Skeletal muscle tissue (tissue), 4 donors: ENCODE data around the gene MARK4. TPM values are rescaled to one million over a fixed set of nuclear protein-coding genes. Genes with fewer than 3 reads are reported as not detected.
"Not testable (repeated sequence)": the region's sequence is repeated elsewhere in the genome, so short reads cannot be mapped to it uniquely, and the experiment has no call there.

Source experiments
- H3K27ac ChIP-seq: one replicate; pipeline ENCODE4 v1.7.0; 2013; ENCODE audit warnings: mild to moderate bottlenecking, low read depth, low read length, inconsistent platforms
- H3K27me3 ChIP-seq, 3 donors: one replicate each; pipeline ENCODE4 v1.7.0; 2013; ENCODE audit warnings: low read length in 3 of 3; ENCODE audit not compliant: control insufficient read depth in 3 of 3, insufficient read depth in 3 of 3
- H3K36me3 ChIP-seq, 3 donors: one replicate each; pipeline ENCODE4 v1.7.0; 2013; ENCODE audit warnings: low read length in 3 of 3; ENCODE audit not compliant: control insufficient read depth in 3 of 3, insufficient read depth in 3 of 3
- H3K4me1 ChIP-seq, 3 donors: one replicate each; pipeline ENCODE4 v1.7.0; 2013; ENCODE audit warnings: low read length in 3 of 3, mild to moderate bottlenecking in 3 of 3; ENCODE audit not compliant: control insufficient read depth in 3 of 3, insufficient read depth in 3 of 3
- H3K4me3 ChIP-seq, 3 donors: one replicate each; pipeline ENCODE4 v1.7.0; 2013; ENCODE audit warnings: low read length in 3 of 3
- H3K9ac ChIP-seq, 3 donors: one replicate each; pipeline ENCODE4 v1.7.0; 2013; ENCODE audit warnings: low read length in 3 of 3, mild to moderate bottlenecking in 3 of 3, moderate library complexity in 2 of 3, low read depth in 1 of 3
- H3K9me3 ChIP-seq, 3 donors: one replicate each; pipeline ENCODE4 v1.7.0; 2013; ENCODE audit warnings: low read length in 3 of 3; ENCODE audit not compliant: control insufficient read depth in 3 of 3
- total RNA-seq: library from RNA; depleted of rRNA; stranded (reverse); fragments of >200 nt; gene quantifications from one replicate; pipeline ENCODE4 v1.2.3, GENCODE V29; 2014
- donor health status: Osteomylitis.

MARK4 gene
- total RNA-seq, 1 donor from 2014 or later: 15.7 TPM

GRCh38 chr19:45269939-45270338, 18.9 kb downstream of the MARK4 start:
- not testable (repeated sequence) for H3K9ac ChIP-seq, H3K27ac ChIP-seq, H3K27me3 ChIP-seq, H3K4me1 ChIP-seq, H3K4me3 ChIP-seq, H3K9me3 ChIP-seq
- H3K36me3 ChIP-seq: peaks cover 16 to 23% (median 17%) of the 10 kb centered on the region in 3 donors

GRCh38 chr19:45271098-45271734, 20.1 kb downstream of the MARK4 start:
- peaks cover 20 to 27% (median 22%) of the 10 kb centered on the region in 3 donors for H3K36me3 ChIP-seq
- no peak overlapping the region for H3K4me3 ChIP-seq
- no peak overlapping the region for H3K9ac ChIP-seq
- H3K4me1 ChIP-seq: no peaks in the 10 kb centered on the region
- H3K27ac ChIP-seq: no peak overlapping the region
- no peaks in the 10 kb centered on the region for H3K27me3 ChIP-seq
- H3K9me3 ChIP-seq: no peaks in the 10 kb centered on the region

- H3K4me1 ChIP-seq: no peaks in the 10 kb centered on the region
- H3K27ac ChIP-seq: no peak overlapping the region
- H3K9me3 ChIP-seq: no peaks in the 10 kb centered on the region
- H3K27me3 ChIP-seq: no peaks in the 10 kb centered on the region
- no peak overlapping the region for H3K4me3 ChIP-seq
- peaks cover 20 to 25% (median 22%) of the 10 kb centered on the region in 3 donors for H3K36me3 ChIP-seq
- no peak overlapping the region for H3K9ac ChIP-seq
Observed at GRCh38 chr19:45271735-45272108, 20.7 kb downstream of the MARK4 start.

- Histone ChIP-seq H3K4me3 (no peak overlapping the region), H3K9me3 (no peaks in the 10 kb centered on the region), H3K4me1 (no peaks in the 10 kb centered on the region), H3K36me3 (peaks cover 25 to 34% (median 31%) of the 10 kb centered on the region in 3 donors), H3K27ac (no peak overlapping the region), H3K27me3 (no peaks in the 10 kb centered on the region), H3K9ac (no peak overlapping the region)
Observed at GRCh38 chr19:45273521-45273855, 22.4 kb downstream of the MARK4 start.

GRCh38 chr19:45275370-45275971, 24.4 kb downstream of the MARK4 start:
- Histone ChIP-seq H3K4me3 (no peak overlapping the region), H3K27ac (no peak overlapping the region), H3K9ac (no peak overlapping the region), H3K36me3 (peaks cover 36 to 39% (median 38%) of the 10 kb centered on the region in 3 donors), H3K4me1 (no peaks in the 10 kb centered on the region), H3K27me3 (no peaks in the 10 kb centered on the region), H3K9me3 (no peaks in the 10 kb centered on the region)

- no peak overlapping the region for H3K27ac ChIP-seq
- no peaks in the 10 kb centered on the region for H3K9me3 ChIP-seq
- H3K36me3 ChIP-seq: peaks cover 37 to 41% (median 40%) of the 10 kb centered on the region in 3 donors
- H3K27me3 ChIP-seq: no peaks in the 10 kb centered on the region
- H3K9ac ChIP-seq: no peak overlapping the region
- no peaks in the 10 kb centered on the region for H3K4me1 ChIP-seq
- no peak overlapping the region for H3K4me3 ChIP-seq
Observed at GRCh38 chr19:45276284-45276687, 25.2 kb downstream of the MARK4 start.

- Histone ChIP-seq H3K4me3 (no peak overlapping the region), H3K27me3 (no peaks in the 10 kb centered on the region), H3K27ac (no peak overlapping the region), H3K9ac (no peak overlapping the region), H3K36me3 (peaks cover 34 to 36% (median 35%) of the 10 kb centered on the region in 3 donors), H3K4me1 (no peaks in the 10 kb centered on the region), H3K9me3 (no peaks in the 10 kb centered on the region)
Observed at GRCh38 chr19:45278087-45278486, 27.0 kb downstream of the MARK4 start.

- no peak overlapping the region for H3K4me3 ChIP-seq
- H3K36me3 ChIP-seq: peaks cover 31 to 37% (median 34%) of the 10 kb centered on the region in 3 donors
Observed at GRCh38 chr19:45279587-45280192, 28.6 kb downstream of the MARK4 start.

GRCh38 chr19:45280471-45280961, 29.4 kb downstream of the MARK4 start:
- no peaks in the 10 kb centered on the region for H3K4me1 ChIP-seq
- H3K4me3 ChIP-seq: no peak overlapping the region
- H3K9ac ChIP-seq: no peak overlapping the region
- H3K36me3 ChIP-seq: peaks cover 31 to 37% (median 36%) of the 10 kb centered on the region in 3 donors
- H3K27me3 ChIP-seq: no peaks in the 10 kb centered on the region
- no peak overlapping the region for H3K27ac ChIP-seq
- no peaks in the 10 kb centered on the region for H3K9me3 ChIP-seq

More at GRCh38 chr19:45279587-45280192, 28.6 kb downstream of the MARK4 start:
- no peak overlapping the region for H3K9ac ChIP-seq
- H3K27ac ChIP-seq: no peak overlapping the region
- no peaks in the 10 kb centered on the region for H3K4me1 ChIP-seq
- H3K9me3 ChIP-seq: no peaks in the 10 kb centered on the region
- H3K27me3 ChIP-seq: no peaks in the 10 kb centered on the region

GRCh38 chr19:45283443-45284033, 32.5 kb downstream of the MARK4 start:
- Histone ChIP-seq H3K9me3 (no peaks in the 10 kb centered on the region), H3K36me3 (peaks cover 20 to 28% (median 26%) of the 10 kb centered on the region in 3 donors), H3K27ac (no peak overlapping the region)

More at GRCh38 chr19:45283443-45284033, 32.5 kb downstream of the MARK4 start:
- Histone ChIP-seq H3K4me1 (no peaks in the 10 kb centered on the region), H3K27me3 (no peaks in the 10 kb centered on the region), H3K9ac (no peak overlapping the region), H3K4me3 (no peak overlapping the region)
